GM18526 (cell line): Measurements from ENCODE around the gene ANXA6.

ENCODE experiments used
- POLR2A ChIP-seq: IDR thresholded peaks from 3 replicates; pipeline ENCODE4 v1.6.1; 2011; ENCODE audit not compliant: insufficient read length; ENCODE audit errors: extremely low read depth

ANXA6 gene

DNA sequence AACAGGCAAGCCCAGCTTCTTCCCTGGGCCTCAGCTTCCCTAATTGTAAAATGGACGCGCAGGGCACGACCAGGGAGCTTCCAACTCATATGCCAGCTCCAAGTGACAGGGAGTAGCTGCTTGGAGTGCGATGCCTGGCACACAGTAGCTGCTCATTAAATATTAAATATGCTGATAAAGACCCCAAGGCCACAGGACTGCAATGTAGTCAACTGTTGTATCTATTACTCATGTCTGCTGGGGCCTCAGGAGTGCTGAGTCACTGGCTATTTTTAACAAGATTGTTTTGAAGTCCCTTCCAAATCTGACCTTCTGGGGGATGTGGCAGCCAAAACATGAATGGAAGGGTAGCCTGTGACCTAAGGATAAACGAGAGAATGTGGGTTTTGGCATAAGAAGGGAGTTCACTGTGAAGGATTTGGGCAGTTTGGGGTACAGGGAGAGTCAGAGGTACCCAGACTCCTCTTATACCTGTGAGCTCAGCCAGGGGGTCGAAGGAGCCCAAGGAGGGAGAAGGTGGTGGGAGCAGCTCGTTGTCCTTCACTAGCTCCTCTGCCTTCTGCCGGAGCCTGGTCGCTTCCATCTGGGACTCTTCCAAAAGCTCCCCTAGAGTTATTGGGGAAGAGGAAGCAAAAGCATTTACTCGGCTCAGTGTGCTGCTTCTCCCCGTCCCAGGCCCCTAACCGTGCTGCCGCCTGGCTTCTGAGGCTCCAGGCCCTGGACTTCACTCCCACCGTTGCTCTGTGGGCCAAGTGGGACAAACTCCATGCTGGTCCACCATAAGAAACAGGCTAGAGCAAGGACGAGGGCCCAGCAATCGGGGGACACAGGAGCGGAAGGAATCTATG lies 94.2 kb downstream of the ANXA6 start:
- TF ChIP-seq POLR2A, result no peak

DNA sequence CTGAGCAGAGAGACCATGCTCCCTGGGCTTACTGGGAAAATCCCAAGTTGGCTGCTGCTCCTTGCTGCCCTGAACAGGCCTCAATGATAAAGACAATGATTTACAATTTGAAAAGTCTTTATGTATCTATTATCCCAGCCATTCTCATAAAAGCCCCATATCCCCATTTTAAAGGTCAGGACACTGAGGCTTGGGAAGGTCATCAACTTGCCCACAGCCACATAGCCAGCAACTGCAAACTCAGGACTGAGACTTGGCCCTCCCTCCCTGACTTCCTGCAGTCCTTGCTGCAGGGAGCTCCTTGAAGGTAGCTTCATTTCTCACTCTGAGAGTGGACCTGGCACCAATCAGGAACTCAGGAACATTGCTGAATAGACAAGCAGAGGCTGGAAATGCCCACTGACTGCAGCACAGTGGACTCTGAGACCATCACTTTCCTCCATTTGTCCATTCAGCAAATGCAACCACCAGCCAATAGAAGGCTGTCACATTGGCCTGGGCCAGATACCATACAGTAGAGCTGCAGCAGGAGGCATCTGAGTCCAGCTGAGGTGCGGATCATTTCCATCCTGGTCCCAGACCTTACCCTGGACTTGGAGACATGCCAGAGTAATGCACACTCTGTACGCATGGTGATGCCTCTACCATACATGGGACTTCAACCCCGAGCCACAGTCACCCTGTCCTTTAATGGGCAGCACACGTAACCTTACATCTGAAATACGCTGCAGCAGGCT lies 95.0 kb downstream of the ANXA6 start:
- no peak for TF ChIP-seq POLR2A

DNA sequence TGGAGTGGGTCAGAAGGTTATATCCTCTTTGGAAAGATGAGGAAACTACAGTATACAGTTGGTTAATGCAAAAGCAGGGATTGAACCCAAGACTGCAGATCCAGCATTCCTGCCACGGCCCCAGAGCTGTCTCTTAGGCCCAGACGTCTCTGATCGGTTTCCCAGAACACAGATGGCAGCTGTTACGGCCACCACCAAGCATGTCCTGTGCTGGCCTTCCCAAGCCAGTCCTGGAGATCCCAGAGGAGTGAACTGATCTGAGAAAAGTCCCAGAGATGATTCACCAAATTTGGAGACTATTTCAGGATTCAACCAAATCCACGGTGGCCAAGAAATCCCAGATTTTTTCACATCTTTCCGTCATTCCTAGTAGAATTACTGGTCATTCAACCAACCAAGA lies 96.8 kb downstream of the ANXA6 start:
- TF ChIP-seq POLR2A, result no peak

GRCh38 chr5:151058891-151059489 lies 98.6 kb downstream of the ANXA6 start:
- no peak for TF ChIP-seq POLR2A

- TF ChIP-seq POLR2A, result no peak
Measured at GRCh38 chr5:151058301-151058700, 99.3 kb downstream of the ANXA6 start.

GRCh38 chr5:151056379-151057325 lies 100.9 kb downstream of the ANXA6 start:
- TF ChIP-seq POLR2A, result no peak

DNA sequence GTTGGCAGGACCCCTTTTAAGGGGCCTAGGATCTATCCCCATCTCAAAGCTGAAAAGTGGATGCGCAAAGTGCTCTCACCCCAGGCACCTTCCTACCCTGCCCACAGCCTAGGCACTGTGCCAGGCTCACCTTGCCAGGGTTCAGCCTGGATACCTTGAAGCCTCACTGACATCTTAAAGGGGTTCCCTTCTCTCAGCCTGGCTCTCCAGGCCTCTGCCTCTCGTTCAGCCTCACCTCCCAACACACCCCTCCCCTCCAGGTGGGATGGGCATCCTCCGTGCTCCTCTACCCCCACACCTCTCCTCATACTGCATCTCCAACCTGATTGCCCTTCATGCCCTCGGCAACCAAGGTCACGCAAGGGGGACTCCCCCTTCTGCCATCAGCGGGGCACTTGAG lies 102.2 kb downstream of the ANXA6 start:
- no peak for TF ChIP-seq POLR2A

DNA sequence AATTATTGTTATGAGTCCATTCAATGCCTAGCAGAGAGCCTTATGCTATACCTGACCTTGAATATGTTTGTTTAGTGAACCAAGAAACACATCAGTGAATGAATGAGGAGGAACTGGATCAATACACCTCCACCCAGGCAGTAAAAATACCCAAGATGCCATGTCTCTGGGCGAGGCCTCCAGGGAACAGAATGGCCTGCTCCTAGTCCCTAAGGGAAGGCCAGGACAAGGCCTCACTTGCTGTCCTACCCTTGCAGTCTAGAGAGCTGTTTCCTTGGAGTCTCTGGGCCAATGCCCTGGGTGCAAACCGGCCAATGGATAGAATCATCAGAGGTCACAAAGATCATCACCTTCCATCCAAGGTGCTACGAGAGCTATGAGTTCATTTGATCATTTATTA lies 102.9 kb downstream of the ANXA6 start:
- TF ChIP-seq POLR2A, result no peak

DNA sequence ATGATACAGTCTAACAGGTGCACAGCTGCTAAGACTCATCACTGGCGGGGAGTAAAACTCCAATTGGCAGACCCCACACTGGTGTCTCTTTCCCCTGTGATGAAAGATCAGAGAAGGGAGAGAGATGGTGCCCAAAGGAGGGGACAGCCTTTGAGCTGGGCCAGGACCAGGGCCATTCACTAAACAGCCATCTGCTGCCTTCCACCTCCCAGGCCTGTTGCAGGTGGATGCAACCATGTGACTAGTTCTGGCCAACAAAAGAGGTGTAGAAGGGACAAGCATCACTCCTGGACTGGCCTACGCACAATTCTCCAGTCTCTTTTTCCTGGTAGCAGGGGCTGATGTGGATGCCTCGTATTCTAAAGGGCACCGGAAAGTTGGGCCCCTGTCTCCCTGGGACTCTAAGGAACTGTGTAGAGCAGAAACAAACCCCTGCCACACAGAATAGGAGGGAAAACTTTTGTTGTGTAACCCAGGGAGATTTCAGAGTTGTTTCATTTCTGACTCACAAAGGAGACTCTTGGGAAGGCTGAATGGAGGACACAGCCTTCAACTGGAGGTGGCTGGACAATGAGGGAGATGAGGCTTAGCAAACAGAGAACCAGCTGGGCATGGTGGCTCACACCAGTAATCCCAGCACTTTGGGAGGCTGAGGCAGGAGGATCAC lies 103.7 kb downstream of the ANXA6 start:
- TF ChIP-seq POLR2A, result no peak

GRCh38 chr5:151052836-151053235 lies 104.7 kb downstream of the ANXA6 start:
- no peak for TF ChIP-seq POLR2A

GRCh38 chr5:151051931-151052608 lies 105.5 kb downstream of the ANXA6 start:
- no peak for TF ChIP-seq POLR2A

- TF ChIP-seq POLR2A, result no peak
Measured at GRCh38 chr5:151051066-151051930, 106.3 kb downstream of the ANXA6 start.
